Measurements from ENCODE around the gene FOXS1. TPM values are rescaled to one million over a fixed set of nuclear protein-coding genes. Genes with fewer than 3 reads are reported as not detected.

FOXS1 gene
- total RNA-seq, 1 experiment from 2014 or later = 55.5 TPM

DNA sequence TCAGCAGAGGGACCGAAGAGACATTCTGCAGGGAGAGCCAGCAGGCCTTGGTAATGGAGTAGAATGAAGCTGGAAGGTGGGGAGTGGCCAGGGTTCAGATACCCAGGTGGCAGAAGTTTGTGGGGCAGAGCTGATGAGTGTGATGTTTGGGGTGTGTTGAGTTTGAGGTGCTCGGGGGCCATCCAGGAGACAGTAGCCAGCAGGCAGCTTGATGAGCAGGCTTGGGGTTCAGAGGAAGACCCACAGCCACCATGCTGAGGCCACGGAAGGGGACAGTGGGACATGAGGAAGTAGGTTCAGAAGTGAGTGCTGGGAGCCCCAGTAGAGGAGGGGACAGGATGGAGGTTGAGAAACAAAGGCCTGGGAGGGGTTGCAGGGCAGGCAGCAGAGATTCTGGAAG is 11.1 kb upstream of the FOXS1 start:
- no peaks in the 10 kb centered on the region for H3K9me3 ChIP-seq (replicated peaks)
- peaks cover 3% of the 10 kb centered on the region; the same call in 1 of the 2 replicates for H3K4me1 ChIP-seq
- H3K36me3 ChIP-seq = no peaks in the 10 kb centered on the region
- no peak overlapping the region for H3K27ac ChIP-seq
- H3K4me3 ChIP-seq = no peak overlapping the region
- H3K27me3 ChIP-seq = peaks cover 14% of the 10 kb centered on the region; the same call in 1 of the 2 replicates
- DNase-seq = no peak

DNA sequence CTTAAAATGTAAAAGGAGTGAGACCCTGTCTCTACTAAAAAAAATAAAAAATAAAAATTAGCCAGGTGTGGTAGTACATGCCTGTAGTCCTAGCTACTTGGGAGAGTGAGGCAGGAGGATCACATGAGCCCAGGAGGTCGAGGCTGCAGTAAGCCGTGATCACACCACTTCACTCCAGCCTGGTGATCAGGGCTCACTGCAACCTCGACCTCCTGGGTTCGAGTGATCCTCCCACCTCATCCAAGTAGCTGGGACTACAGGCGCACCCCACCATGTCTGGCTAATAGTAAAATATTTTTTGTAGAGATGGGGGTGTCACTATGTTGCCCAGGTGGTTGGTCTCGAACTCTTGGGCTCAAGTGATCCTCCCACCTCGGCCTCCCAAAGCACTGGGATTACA is 8.1 kb upstream of the FOXS1 start:
- Histone ChIP-seq H3K4me3 (no peak overlapping the region), H3K27ac (no peak overlapping the region), H3K36me3 (no peaks in the 10 kb centered on the region), H3K27me3 (peaks cover 7% of the 10 kb centered on the region; the same call in 1 of the 2 replicates), H3K9me3 (replicated peaks) (no peaks in the 10 kb centered on the region), H3K4me1 (no peaks in the 10 kb centered on the region)
- DNase-seq = no peak

DNA sequence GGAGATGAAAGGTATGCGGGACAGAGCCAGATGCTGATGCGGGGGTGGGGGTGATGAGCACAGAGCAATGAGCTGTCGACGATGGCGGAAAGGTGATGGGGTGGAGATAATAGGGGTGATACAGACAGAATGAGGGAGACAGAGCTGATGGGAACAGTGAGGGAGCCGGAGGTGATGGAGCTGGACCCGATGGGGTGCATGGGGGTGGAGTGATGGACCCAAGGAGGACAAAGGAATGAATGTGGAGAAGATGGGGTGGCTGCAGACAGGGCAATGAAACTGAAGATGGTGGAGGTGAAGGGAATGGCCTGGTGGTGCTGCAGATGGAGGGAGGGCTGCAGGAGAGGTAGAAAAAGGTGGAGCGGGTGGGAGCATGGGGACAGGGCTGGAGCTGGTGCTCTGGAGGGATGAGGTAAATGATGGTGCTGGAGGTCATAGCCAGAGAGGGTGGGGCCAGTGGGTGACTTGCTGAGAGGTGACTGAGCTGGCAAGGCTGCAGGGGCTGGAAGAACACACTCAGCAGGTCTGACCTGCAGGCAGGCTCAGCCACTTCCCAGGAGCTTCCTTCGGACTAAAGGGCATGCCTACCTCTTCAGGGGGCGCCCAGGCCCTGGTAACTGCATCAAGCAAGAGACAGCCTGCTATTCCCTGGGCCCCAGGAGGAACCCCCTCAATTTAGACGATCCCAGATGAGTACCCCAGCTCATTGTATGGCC is 6.0 kb upstream of the FOXS1 start:
- H3K9me3 ChIP-seq (replicated peaks) = no peaks in the 10 kb centered on the region
- no peak overlapping the region for H3K27ac ChIP-seq
- no peak for DNase-seq
- peaks cover 1% of the 10 kb centered on the region; the same call in 1 of the 2 replicates for H3K4me1 ChIP-seq
- H3K27me3 ChIP-seq = 0 out of 2 replicates have a peak, but pooled peaks cover 6% of the 10 kb centered on the region
- no peaks in the 10 kb centered on the region for H3K36me3 ChIP-seq
- H3K4me3 ChIP-seq = no peak overlapping the region

DNA sequence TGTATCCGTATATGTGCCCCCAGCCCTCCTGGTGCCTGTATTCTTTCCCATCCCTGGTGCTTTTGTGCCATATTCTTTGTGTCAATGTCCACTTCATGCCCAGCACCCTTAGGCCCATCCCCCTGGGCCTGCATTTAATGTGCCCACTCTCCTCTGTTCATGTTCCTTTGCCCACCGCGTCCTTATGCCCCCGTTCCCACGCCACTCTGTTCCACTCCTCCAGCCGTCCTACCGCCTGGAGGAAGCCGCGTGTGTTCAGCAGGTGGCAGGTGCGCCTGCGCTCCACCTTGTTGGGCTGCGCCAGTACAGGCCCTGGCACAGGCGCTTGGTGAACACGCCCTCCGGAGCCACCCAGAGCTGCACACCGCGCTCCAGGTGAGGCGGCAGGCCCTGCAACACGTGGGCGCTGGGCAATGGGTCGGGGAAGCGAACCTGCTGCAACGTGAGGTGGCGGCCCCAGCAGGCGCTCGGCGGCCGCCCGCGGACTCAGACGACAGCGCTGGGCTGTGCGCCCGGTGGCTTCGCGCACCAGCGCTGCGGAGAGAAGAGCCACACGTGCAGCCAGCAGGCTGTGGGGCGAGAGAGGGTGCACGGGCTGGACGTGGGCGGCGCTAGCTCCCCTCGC is 4.0 kb upstream of the FOXS1 start:
- Histone ChIP-seq H3K9me3 (replicated peaks) (no peaks in the 10 kb centered on the region), H3K27ac (no peak overlapping the region), H3K27me3 (0 out of 2 replicates have a peak, but pooled peaks cover 3% of the 10 kb centered on the region), H3K36me3 (no peaks in the 10 kb centered on the region), H3K4me1 (peaks cover 7% of the 10 kb centered on the region; the same call in 1 of the 2 replicates), H3K4me3 (no peak overlapping the region)
- no peak for DNase-seq

DNA sequence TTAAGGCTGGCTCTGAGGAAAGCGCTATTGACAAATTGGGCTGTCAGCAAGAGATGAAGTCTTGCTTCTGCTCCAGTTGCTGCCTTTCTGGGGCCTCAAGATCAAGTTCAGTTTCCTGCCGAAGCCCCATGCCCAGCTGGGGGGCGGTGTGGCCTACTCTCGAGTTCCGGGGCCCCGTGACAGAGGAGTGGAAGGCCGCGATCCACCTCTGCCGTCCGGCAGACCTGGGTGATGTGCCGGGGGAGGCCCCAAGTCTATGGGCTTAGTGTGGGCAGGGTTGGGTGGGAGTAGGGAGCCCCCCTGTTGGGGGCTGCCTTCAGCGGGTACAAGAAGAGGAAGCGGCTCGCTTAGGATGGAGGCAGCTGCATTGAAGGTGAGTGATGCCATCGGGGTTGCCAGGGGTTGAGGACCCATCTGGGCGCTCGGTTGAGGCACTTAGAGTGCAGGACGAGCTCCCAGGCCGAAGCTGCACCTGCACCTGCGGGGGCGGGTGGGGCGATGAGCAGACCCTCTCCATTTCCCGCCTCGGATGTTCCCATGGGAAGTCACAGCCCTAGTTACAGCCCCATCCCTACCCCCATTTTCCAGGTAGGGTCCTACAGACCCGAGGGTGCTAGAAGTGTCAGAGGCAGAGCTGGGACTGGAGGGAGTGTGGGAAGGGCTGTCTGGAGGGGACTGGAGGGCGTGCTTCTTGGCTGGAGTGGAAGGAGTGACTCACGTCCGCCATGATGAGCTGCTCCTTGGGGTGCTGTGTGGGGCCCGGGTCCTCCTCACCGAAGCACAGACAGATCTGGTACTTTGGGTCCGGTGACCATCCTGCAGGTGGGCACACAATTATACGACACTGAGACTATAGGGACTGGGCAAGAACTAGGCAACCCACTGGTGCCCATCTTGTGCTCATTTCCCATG is 2.9 kb upstream of the FOXS1 start:
- peaks cover 9% of the 10 kb centered on the region; the same call in 1 of the 2 replicates for H3K4me1 ChIP-seq
- H3K27me3 ChIP-seq = no peaks in the 10 kb centered on the region
- H3K4me3 ChIP-seq = no peak overlapping the region
- H3K9me3 ChIP-seq (replicated peaks) = no peaks in the 10 kb centered on the region
- no peak for DNase-seq
- no peaks in the 10 kb centered on the region for H3K36me3 ChIP-seq
- H3K27ac ChIP-seq = no peak overlapping the region

DNA sequence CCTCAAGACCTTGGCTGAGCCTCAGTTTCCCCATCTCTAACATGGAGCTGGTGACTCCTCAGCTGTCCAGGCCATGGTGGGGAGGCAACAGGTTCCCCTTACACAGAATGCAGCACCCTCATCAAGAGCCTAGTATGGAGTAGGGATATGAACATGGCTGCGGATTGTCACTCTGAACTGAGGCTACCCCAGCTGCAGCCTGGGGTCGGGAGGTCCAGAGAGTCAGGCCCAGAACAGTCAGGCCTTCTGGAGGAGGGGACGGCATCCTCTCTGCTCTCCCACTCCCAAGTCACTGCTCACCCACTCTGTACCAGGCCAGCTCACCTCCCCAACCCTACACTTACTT is 1.4 kb upstream of the FOXS1 start:
- H3K4me1 ChIP-seq = peaks cover 24% of the 10 kb centered on the region
- no peaks in the 10 kb centered on the region for H3K36me3 ChIP-seq
- DNase-seq = no peak
- no peaks in the 10 kb centered on the region for H3K9me3 ChIP-seq (replicated peaks)
- H3K27ac ChIP-seq = no peak overlapping the region
- H3K4me3 ChIP-seq = no peak overlapping the region
- no peaks in the 10 kb centered on the region for H3K27me3 ChIP-seq

- DNase-seq = peak in 1 of 2 experiments; percentile 33
- H3K27ac ChIP-seq = peak overlapping the region; percentile 71
- H3K4me3 ChIP-seq = peak overlapping the region; percentile 60
- H3K9me3 ChIP-seq (replicated peaks) = no peaks in the 10 kb centered on the region
- H3K36me3 ChIP-seq = no peaks in the 10 kb centered on the region
- no peaks in the 10 kb centered on the region for H3K27me3 ChIP-seq
- H3K4me1 ChIP-seq = peaks cover 41% of the 10 kb centered on the region
Measured at GRCh38 chr20:31844737-31845299, 586 bp downstream of the FOXS1 start.

DNA sequence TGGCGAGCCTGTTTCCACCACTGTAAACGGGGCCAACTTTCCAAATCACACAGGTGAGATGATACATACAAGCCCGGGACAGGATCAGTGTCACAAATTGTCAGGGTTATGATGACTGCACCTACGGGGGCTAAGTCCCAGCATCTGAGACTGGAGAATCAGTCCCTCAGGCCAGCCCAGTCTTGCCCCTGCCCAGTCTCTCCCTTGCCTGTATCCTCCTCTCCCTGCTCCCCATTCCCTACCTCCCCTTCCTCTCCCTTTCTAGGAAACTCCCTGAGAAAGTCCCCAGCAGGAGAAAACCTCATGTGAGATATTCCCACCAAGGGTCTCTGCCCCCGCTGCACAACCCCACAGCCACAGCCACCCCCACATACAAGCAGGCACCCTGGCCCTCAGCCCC is 1.5 kb downstream of the FOXS1 start:
- no peaks in the 10 kb centered on the region for H3K27me3 ChIP-seq
- H3K9me3 ChIP-seq (replicated peaks) = no peaks in the 10 kb centered on the region
- H3K4me1 ChIP-seq = peaks cover 50% of the 10 kb centered on the region
- peak overlapping the region; percentile 60 for H3K4me3 ChIP-seq
- H3K36me3 ChIP-seq = no peaks in the 10 kb centered on the region
- peak overlapping the region; percentile 71; the same call in 1 of the 2 replicates for H3K27ac ChIP-seq
- DNase-seq = peak in 1 of 2 experiments; percentile 34

GRCh38 chr20:31843288-31843687 is 2.1 kb downstream of the FOXS1 start:
- H3K27ac ChIP-seq = peak overlapping the region; percentile 71
- no peaks in the 10 kb centered on the region for H3K9me3 ChIP-seq (replicated peaks)
- peaks cover 55% of the 10 kb centered on the region for H3K4me1 ChIP-seq
- H3K4me3 ChIP-seq = peak overlapping the region; percentile 60
- H3K36me3 ChIP-seq = no peaks in the 10 kb centered on the region
- DNase-seq = no peak
- H3K27me3 ChIP-seq = no peaks in the 10 kb centered on the region

- peak; percentile 70 to 77 for DNase-seq
- no peaks in the 10 kb centered on the region for H3K36me3 ChIP-seq
- H3K9me3 ChIP-seq (replicated peaks) = no peaks in the 10 kb centered on the region
- peaks cover 62% of the 10 kb centered on the region for H3K4me1 ChIP-seq
- no peaks in the 10 kb centered on the region for H3K27me3 ChIP-seq
- peak overlapping the region; percentile 60 for H3K4me3 ChIP-seq
- peak overlapping the region; percentile 71 for H3K27ac ChIP-seq
Measured at GRCh38 chr20:31842471-31843157, 2.8 kb downstream of the FOXS1 start.

GRCh38 chr20:31841928-31842327 is 3.5 kb downstream of the FOXS1 start:
- peak overlapping the region; percentile 71; the same call in 1 of the 2 replicates for H3K27ac ChIP-seq
- peak; percentile 58 to 74 for DNase-seq
- peak overlapping the region; percentile 60 for H3K4me3 ChIP-seq
- H3K9me3 ChIP-seq (replicated peaks) = no peaks in the 10 kb centered on the region
- no peaks in the 10 kb centered on the region for H3K27me3 ChIP-seq
- H3K4me1 ChIP-seq = peaks cover 68% of the 10 kb centered on the region
- no peaks in the 10 kb centered on the region for H3K36me3 ChIP-seq

DNA sequence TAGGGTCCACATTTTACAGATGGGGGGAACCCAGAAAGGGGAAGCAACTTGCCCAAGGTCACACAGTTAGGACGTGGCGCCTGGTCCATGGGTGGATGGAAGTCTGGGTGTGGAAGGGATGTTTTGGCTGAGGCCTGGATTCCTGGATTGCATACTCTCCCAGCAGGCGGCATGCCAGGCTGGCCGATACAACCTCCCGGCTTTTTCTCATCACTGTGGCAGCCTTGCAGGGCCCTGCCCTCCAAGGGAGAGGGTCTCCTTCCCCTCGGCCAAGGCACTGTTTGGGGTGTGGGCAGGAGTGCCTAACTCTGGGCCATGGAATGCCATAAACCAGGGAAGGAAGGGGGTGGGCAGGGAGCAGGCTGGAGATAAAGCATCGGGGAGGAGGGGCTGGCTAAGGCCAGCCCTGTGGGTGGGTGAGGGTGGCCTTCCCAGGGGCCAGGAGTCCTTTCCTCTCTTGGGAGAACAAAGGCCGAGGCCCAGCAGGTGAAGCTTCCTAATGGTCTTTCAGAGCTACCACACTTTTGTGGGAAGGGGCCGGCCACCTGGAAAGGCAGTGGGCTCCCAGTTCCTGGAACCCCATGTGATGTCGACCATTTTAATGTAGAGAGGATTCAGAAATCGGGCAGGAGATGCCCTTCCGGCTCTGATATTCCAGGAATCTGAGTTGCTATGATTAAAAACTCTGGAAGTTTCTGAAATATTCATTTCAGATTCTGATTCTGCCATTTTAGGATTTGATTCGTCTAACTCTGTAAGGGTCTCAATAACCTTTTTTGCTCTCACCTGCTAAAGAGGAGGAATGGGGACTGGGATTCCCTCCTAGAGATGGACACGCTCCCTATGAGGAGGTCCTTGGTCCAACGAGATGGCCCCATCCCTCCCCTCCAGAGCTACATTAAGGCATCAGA is 4.2 kb downstream of the FOXS1 start:
- Histone ChIP-seq H3K36me3 (no peaks in the 10 kb centered on the region), H3K4me3 (no peak overlapping the region), H3K27me3 (no peaks in the 10 kb centered on the region), H3K4me1 (peaks cover 73% of the 10 kb centered on the region), H3K9me3 (replicated peaks) (no peaks in the 10 kb centered on the region), H3K27ac (peak overlapping the region; percentile 71; the same call in 1 of the 2 replicates)
- DNase-seq = no peak

- Histone ChIP-seq H3K9me3 (replicated peaks) (no peaks in the 10 kb centered on the region), H3K4me1 (peaks cover 80% of the 10 kb centered on the region), H3K27ac (peak overlapping the region; percentile 6), H3K27me3 (no peaks in the 10 kb centered on the region), H3K36me3 (no peaks in the 10 kb centered on the region), H3K4me3 (no peak overlapping the region)
- peak; percentile 85 to 86 for DNase-seq
Measured at GRCh38 chr20:31839782-31840487, 5.5 kb downstream of the FOXS1 start.
